ENCODE measurements around the gene ACSF3. TPM values are rescaled to one million over a fixed set of nuclear protein-coding genes. Genes with fewer than 3 reads are reported as not detected.

Gene ACSF3
- total RNA-seq, 1 experiment from 2014 or later, result 55.2 TPM

- POLR2A ChIA-PET, result no interaction called here
- TF ChIP-seq CTCF (IDR thresholded peaks at IDR 0.05; ENCODE audit: insufficient read depth in 1 of 2, low read depth in 1 of 2, low read length in 1 of 2, severe bottlenecking in 1 of 2, unreplicated experiment in 1 of 2), result no peak
- no peaks in the 10 kb centered on the region for H3K9me3 Mint-ChIP-seq (ENCODE audit: unreplicated experiment)
Measured at GRCh38 chr16:89103156-89103555, 9.5 kb downstream of the ACSF3 start.

GRCh38 chr16:89103781-89104180, 10.1 kb downstream of the ACSF3 start:
- H3K4me3 ChIP-seq (ENCODE audit: low read depth, low read length), result no peak overlapping the region
- Mint-ChIP-seq H3K9me3 (ENCODE audit: unreplicated experiment) (no peaks in the 10 kb centered on the region), H3K36me3 (ENCODE audit: insufficient read depth, unreplicated experiment) (peaks cover 35% of the 10 kb centered on the region), H3K4me1 (ENCODE audit: low read depth, unreplicated experiment) (peaks cover 10% of the 10 kb centered on the region), H3K27ac (ENCODE audit: unreplicated experiment) (no peak overlapping the region), H3K27me3 (ENCODE audit: insufficient read depth, unreplicated experiment) (no peaks in the 10 kb centered on the region), H3K4me3 (ENCODE audit: unreplicated experiment) (no peak overlapping the region)
- H3K36me3 ChIP-seq (ENCODE audit: control insufficient read depth, insufficient read depth, low read length), result peaks cover 6% of the 10 kb centered on the region
- H3K27me3 ChIP-seq (replicated peaks; ENCODE audit: control insufficient read depth, insufficient read depth, low read length), result no peaks in the 10 kb centered on the region
- H3K9me3 ChIP-seq, result no peaks in the 10 kb centered on the region
- no peak for DNase-seq
- CTCF ChIA-PET, result interaction anchor here (1.0 kb wide), 1 partner anchor 112 kb away, joined by 5 read pairs; no protein-coding TSS in a partner anchor
- no peak for TF ChIP-seq CTCF (IDR thresholded peaks at IDR 0.05; ENCODE audit: insufficient read depth in 1 of 2, low read depth in 1 of 2, low read length in 1 of 2, severe bottlenecking in 1 of 2, unreplicated experiment in 1 of 2)
- intact Hi-C loops (cut with micrococcal nuclease; ENCODE audit: unreplicated experiment), result no loop called here
- POLR2A ChIA-PET, result no interaction called here
- peaks cover 17% of the 10 kb centered on the region for H3K4me1 ChIP-seq
- no TSS peak for BruUV-seq (replicated peaks)

More at GRCh38 chr16:89103156-89103555, 9.5 kb downstream of the ACSF3 start:
- no peak overlapping the region for H3K4me3 ChIP-seq (ENCODE audit: low read depth, low read length)
- CTCF ChIA-PET, result interaction anchor here (1.0 kb wide), 1 partner anchor 113 kb away, joined by 5 read pairs; no protein-coding TSS in a partner anchor
- peak overlapping the region; percentile 24 for H3K27ac Mint-ChIP-seq (ENCODE audit: unreplicated experiment)
- peaks cover 6% of the 10 kb centered on the region for H3K36me3 ChIP-seq (ENCODE audit: control insufficient read depth, insufficient read depth, low read length)
- H3K4me3 Mint-ChIP-seq (ENCODE audit: unreplicated experiment), result no peak overlapping the region
- H3K27me3 Mint-ChIP-seq (ENCODE audit: insufficient read depth, unreplicated experiment), result no peaks in the 10 kb centered on the region
- H3K27me3 ChIP-seq (replicated peaks; ENCODE audit: control insufficient read depth, insufficient read depth, low read length), result no peaks in the 10 kb centered on the region
- peak; percentile 57 to 61 for DNase-seq
- H3K4me1 ChIP-seq, result peaks cover 24% of the 10 kb centered on the region
- peaks cover 35% of the 10 kb centered on the region for H3K36me3 Mint-ChIP-seq (ENCODE audit: insufficient read depth, unreplicated experiment)
- BruUV-seq (replicated peaks), result no TSS peak
- intact Hi-C loops (cut with micrococcal nuclease; ENCODE audit: unreplicated experiment), result no loop called here
- H3K4me1 Mint-ChIP-seq (ENCODE audit: low read depth, unreplicated experiment), result peaks cover 16% of the 10 kb centered on the region
- no peaks in the 10 kb centered on the region for H3K9me3 ChIP-seq

- peaks cover 6% of the 10 kb centered on the region for H3K36me3 ChIP-seq (ENCODE audit: control insufficient read depth, insufficient read depth, low read length)
- no peaks in the 10 kb centered on the region for H3K27me3 ChIP-seq (replicated peaks; ENCODE audit: control insufficient read depth, insufficient read depth, low read length)
- Mint-ChIP-seq H3K4me1 (ENCODE audit: low read depth, unreplicated experiment) (peaks cover 10% of the 10 kb centered on the region), H3K4me3 (ENCODE audit: unreplicated experiment) (no peak overlapping the region), H3K27me3 (ENCODE audit: insufficient read depth, unreplicated experiment) (no peaks in the 10 kb centered on the region), H3K36me3 (ENCODE audit: insufficient read depth, unreplicated experiment) (peaks cover 34% of the 10 kb centered on the region), H3K9me3 (ENCODE audit: unreplicated experiment) (no peaks in the 10 kb centered on the region), H3K27ac (ENCODE audit: unreplicated experiment) (no peak overlapping the region)
- no peak for DNase-seq
- no peaks in the 10 kb centered on the region for H3K9me3 ChIP-seq
- TF ChIP-seq CTCF (IDR thresholded peaks at IDR 0.05; ENCODE audit: insufficient read depth in 1 of 2, low read depth in 1 of 2, low read length in 1 of 2, severe bottlenecking in 1 of 2, unreplicated experiment in 1 of 2), result no peak
- peaks cover 17% of the 10 kb centered on the region for H3K4me1 ChIP-seq
- BruUV-seq (replicated peaks), result no TSS peak
- H3K4me3 ChIP-seq (ENCODE audit: low read depth, low read length), result no peak overlapping the region
- ChIA-PET CTCF (no interaction called here), POLR2A (no interaction called here)
- intact Hi-C loops (cut with micrococcal nuclease; ENCODE audit: unreplicated experiment), result no loop called here
Measured at GRCh38 chr16:89104303-89104702, 10.7 kb downstream of the ACSF3 start.
